HG03045 (cell line): ENCODE data around the gene PLD3.
"Not testable (repeated sequence)": the region's sequence is repeated elsewhere in the genome, so short reads cannot be mapped to it uniquely, and the experiment has no call there.

Source experiments
- ATAC-seq: cut with Tn5 transposase; IDR thresholded peaks from one replicate; pipeline ENCODE4 v1.9.1; 2021; ENCODE audit warnings: mild to moderate bottlenecking, moderate library complexity; ENCODE audit not compliant: unreplicated experiment

Gene PLD3

DNA sequence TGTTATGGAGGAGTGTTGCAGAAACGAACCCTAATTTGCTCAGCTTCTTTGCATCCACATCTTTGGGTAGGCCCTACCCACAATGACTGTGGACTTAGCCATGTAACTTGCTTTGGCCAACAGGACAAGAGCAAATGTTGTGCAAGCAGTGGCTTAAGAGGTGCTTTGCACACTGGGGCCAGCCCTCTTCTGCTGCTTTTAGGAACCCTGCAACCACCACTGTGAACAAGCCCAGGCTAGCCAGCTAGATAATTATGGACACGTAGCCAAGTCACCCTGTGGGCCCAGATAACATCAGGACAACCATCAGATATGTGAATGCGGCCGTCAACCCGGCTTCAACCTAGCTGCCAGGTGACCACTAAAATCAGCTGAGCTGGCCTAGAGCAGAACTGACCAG lies 17.4 kb upstream of the PLD3 start:
- ATAC-seq, result no peak

GRCh38 chr19:40332669-40333068 lies 15.8 kb upstream of the PLD3 start:
- ATAC-seq, result no peak

DNA sequence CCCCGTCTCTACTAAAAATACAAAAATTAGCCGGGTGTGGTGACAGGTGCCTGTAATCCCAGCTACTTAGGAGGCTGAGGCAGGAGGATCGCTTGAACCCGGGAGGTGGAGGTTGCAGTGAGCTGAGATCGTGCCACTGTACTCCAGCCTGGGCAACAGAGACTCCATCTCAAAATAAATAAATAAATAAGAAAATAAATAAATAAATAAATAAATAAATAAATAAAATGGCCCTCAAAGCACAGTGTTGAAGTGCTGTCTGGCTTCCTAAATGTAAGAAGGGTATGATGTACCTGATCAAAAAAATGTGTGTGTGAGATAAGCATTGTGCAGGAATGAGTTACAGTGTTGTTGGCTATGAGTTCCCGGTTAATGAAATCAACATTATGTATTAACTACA lies 15.4 kb upstream of the PLD3 start:
- ATAC-seq, result not testable (repeated sequence)

DNA sequence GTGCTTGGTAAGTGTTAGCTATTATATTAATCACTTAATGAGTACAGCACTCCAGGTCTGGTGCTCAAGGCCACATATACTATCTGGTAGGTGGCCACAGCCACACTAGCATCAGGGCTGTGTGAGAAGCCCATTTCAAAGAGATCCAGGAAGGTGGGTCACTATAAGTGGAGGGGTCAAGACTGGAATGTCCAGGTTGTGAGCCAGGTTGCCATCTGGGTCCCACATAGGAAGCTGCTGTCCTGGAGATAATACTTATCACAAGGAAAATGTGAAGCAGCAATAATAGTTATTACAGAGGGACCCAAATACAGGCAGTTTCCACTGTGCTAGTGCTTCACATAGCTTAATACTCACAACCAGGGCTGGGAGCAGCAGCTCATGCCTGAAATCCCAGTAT lies 13.4 kb upstream of the PLD3 start:
- ATAC-seq, result no peak

GRCh38 chr19:40335855-40336600 lies 12.5 kb upstream of the PLD3 start:
- ATAC-seq, result no peak

DNA sequence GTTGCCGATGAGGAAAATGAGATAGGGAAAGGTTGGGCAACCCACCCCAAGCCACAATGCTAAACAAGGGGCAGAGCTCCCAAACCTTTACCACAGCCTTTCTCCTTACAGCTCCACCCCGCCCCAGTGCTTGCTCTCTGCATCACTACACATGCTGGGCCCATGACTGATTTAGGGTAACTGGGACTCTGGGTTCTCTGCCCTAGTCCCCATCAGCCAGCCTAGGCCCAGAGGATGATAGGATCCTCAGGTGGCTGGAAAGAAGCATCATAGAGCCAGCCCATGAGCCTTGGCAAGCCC lies 11.9 kb upstream of the PLD3 start:
- ATAC-seq, result no peak

GRCh38 chr19:40337107-40337506 lies 11.4 kb upstream of the PLD3 start:
- no peak for ATAC-seq

DNA sequence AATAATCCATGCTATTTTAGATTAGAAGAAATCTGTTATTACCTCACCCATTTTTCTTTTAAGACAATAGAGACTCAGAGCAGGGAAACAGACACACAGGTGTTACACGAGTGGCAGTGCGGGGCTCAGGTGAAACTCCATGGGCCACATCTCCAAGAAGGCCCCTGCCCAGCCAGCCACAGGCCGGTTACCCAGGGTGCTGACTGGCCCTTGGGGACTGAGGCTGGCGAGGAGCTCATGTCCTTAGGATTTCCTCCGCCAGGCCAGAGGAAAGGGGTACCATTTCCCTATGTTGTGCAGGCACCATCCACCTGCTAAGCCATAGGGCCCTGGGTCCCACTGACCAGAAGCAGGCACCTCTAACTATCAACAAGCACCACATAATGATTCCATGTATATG lies 10.9 kb upstream of the PLD3 start:
- no peak for ATAC-seq

DNA sequence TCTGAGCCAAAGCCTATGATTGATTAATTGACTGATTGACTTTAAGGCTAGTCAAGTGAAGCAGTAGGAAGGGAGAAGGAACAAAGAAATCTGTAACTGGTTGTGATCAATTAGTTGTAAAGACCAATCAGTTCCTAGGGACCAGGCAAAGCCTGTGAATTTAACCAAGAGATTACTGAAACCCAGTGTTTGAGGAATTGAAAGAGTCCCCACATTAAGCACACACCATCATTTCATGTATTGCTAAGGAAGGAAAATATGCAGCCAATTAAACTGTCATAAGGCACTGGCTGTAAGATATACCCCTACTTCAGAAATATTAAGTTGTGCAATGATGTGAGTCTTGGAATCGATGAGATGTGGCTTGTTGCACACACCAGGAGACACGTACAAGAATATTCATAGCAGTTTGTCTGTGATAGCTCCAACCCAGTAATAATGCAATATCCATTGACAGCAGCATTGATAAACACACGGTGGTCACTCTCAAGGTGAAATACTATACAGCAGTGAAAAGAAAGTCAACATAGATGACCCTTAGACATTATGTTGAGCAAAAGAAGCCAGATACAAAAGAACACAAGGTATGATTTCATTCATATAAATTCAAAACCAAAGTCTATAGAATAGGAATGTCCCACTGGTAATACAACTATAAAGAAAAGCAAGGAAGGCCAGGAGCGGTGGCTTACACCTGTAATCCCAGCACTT lies 9.3 kb upstream of the PLD3 start:
- ATAC-seq, result no peak

- ATAC-seq, result no peak
Observed at GRCh38 chr19:40341601-40342482, 6.7 kb upstream of the PLD3 start.

DNA sequence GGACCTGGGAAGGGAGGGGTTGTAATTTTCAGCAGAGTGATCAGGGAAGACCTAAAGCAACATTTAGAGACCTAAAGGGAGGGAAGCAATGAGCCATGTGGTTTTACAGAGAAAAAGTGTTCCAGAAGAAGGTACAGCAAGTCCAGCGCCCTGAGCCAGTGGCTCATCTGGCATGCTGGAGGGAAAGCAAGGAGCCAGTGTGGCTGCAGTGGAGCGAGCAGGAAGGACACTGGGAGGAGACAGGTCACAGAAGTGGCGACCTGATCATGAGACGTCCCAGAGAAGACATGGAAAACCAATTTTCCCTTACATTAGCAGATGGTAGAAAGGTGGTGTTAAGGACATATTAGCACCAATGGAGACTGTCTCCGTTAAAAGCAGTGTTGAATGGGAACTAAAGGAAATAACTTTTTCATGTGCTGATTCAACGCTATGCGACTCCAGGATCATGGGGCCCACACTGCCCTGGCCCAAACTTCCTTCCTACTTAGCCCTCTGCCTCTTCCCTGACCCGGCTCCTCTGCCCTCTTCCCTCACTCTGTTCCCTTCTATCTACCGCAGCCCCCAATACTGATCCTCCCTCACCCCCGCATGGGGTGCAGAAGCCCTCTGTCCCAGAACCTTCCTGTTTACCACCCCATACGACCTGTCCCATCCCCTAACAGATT lies 5.7 kb upstream of the PLD3 start:
- ATAC-seq, result no peak

DNA sequence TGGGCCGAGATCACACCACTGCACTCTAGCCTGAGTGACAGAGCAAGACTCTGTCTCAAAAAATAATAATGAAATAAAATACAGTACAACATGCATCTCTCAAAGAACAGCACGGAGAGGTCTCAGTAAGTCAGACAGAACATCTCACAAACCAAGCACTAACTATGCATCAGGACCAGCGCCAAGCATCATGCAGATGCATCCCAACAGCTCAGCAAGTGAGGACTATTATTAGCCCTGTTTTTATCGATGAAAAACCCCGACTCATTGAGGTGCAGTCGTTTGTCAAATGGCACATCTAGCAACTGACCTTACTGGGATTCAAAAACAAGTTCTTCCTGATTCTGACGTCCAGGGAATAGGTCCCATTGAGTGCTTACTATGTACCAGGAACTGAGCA lies 4.1 kb upstream of the PLD3 start:
- ATAC-seq, result no peak

- no peak for ATAC-seq
Observed at GRCh38 chr19:40348961-40349507, 539 bp downstream of the PLD3 start.

DNA sequence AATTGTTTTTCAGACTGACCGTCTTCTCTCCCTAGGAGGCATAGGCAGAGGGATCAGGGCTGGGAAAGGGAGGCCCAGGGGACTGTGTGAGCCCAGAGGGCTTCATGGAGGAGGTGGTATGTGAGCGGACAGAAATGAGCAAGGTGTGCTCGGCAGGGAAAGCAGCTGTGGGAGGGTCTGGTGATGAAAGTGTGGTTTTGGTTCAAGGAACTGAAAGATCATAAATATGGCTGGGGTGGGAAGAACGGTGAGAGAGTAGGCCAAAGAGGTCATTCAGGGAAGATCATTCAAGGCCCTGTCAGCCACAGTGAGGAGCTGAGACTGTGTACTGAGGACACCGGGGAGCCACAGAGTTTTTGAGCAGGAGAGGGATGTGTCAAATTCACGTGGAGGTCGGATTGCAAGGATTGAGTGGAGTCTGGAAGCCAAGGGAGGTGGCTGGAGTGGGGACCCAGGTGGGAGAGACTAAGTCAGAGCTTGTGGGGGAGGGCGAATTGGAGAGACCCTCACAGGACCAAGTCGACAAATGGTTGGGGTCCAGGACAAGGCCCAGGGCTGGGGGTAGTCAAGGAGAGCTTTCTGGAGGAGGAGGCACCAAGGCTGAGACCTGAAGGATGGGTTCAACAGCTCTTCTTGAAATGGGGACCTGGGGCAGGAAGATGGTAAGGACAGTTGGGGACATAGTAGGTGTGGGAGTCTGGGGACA lies 7.6 kb downstream of the PLD3 start:
- no peak for ATAC-seq

DNA sequence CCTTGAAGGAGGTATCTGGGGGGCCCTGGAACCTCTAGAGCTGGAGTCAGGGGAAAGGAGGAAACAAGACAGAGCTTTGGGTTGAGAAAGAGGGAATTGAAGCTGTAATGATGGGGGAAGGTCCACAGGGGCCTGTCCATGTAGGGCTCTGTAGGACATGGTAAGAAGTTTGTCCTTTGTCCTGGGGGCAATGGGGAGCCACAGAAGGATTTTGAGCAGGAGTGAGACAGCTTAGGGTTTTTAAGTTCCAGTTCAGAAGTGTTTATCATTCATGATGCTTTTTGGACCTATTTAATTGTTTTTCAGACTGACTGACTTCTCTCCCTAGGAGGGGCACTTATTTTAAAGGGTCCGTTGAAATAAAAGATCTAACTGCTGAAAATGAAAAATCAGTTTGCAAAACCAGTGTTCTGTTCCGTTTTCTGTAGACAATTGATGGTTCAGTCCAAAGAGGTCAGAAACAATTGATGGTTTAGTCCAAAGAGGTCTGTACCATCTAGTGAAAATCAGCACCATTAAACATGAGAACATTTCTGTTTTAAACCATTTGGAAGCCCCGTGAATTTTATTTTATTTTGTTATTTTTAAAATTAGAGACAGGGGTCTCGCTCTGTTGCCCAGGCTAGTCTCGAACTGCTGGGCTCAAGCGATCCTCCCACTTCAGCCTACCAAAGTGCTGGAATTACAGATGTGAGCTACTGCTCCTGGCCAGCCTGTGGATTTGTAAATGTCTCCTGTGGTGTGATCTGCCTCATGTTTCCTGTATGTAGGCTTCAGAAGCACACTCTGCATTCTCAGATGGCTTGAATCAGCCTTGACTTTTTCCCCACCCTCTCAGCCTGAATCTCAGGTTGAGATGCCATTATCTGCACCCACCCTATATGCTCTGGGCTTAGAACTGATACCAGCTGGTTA lies 8.4 kb downstream of the PLD3 start:
- ATAC-seq, result no peak

GRCh38 chr19:40357640-40358039 lies 9.1 kb downstream of the PLD3 start:
- ATAC-seq, result no peak

DNA sequence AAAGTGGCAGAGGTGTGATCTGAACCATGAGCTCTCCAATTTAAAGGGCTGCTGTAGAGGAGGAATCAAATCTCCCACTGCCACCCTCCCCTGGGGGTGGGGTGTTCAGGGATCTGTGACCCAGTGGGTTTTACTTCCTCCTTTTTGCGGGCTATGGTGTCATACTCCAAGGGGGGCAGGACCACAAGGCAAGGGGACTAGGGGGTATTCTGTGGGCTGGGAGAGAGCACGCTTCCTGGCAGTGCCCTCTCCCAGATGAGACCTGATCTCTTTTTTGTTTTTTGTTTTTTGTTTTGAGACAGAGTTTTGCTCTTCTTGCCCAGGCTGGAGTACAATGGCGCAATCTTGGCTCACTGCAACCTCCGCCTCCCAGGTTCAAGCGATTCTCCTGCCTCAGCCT lies 10.3 kb downstream of the PLD3 start:
- no peak for ATAC-seq

DNA sequence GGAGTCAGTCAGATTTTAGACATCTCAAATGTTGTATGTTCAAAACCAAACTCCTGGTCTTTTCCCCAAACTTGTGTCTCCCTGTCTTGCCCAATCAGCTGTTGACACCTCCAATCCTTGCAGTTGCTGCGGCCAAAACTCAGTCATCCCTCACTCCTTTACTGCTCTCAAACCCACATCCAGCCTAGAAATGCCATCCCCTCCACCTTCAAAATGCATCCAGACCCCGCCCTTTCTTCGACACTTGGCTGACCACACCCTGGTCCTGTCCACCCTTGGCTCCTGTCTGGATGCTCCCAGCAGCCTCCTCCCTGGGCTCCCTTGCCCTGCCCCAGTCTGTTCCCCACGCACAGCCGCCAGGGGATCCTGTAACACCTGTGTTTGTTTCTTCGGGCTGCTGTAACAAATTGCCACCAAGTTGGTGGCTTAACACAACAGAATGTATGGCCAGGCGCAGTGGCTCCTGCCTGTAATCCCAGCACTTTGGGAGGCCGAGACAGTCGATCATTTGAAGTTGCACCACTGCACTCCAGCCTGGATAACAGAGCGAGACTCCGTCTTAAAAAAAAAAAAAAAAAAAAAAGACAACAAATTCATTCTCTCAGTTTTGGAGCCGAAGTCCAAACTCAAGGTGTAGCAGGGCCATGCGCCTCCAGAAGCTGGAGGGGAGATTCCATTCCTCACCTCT lies 11.7 kb downstream of the PLD3 start:
- no peak for ATAC-seq

DNA sequence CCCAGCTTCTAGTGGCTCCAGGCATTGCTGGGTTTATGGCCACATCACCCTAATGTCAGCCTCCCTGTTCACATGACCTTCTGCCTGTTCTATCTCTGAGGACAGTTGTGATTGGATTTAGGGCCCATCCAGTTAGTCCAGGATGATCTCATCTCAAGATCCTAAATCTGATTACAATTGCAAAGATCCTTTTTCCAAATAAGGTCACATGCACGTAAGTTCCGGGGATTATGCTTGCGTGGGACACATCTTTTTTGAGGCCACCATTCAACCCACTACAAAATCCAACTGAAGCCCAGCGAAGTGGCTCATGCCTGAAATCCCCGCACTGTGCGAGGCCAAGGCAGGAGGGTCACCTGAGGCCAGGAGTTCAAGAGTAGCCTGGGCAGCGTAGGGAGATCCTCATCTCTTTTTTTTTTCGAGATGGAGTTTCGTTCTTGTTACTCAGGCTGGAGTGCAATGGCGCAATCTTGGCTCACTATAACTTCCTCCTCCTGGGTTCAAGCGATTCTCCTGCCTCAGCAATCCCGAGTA lies 12.3 kb downstream of the PLD3 start:
- ATAC-seq, result no peak
